SK-N-SH (cell line): ENCODE data around the gene UST. TPM values are rescaled to one million over a fixed set of nuclear protein-coding genes. Genes with fewer than 3 reads are reported as not detected.

ENCODE experiments used
- CTCF ChIA-PET: fragments of 300-600, 350-600 bp; formaldehyde crosslinking; extraction: SDS; loops from one replicate; lab custom pipeline; 2021; lab: Yijun Ruan, JAX
- POLR2A ChIA-PET: fragments of 350-600 bp; sonication (Branson Sonifier 250); formaldehyde crosslinking; extraction: SDS; loops from one replicate; lab custom pipeline; 2020; ENCODE audit warnings: antibody characterized with exemption, inconsistent platforms; lab: Yijun Ruan, JAX
- DNase-seq: peaks from one replicate; pipeline ENCODE4 v3.0.0; 2012
- H2AFZ ChIP-seq: fragments of 200-600 bp; sonication (generic); 2 replicates; pipeline ENCODE4 v1.8.1; 2016; ENCODE audit warnings: antibody characterized with exemption, mild to moderate bottlenecking, low read depth
- H3F3A ChIP-seq: fragments of 200-600 bp; sonication (generic); replicated peaks from 2 replicates; pipeline ENCODE3; 2016; ENCODE audit warnings: antibody characterized with exemption, mild to moderate bottlenecking; ENCODE audit not compliant: insufficient read depth
- H3K27ac ChIP-seq, 2 experiments: fragments of 200-500 bp in 1 of 2; fragments of 200-600 bp in 1 of 2; sonication (Bioruptor generic) in 1 of 2; sonication (generic), shearing (Covaris generic) in 1 of 2; 2 replicates each; pipeline versions ENCODE4 v1.5.1 to v1.6.1; 2014 to 2016; ENCODE audit warnings: low read depth in 2 of 2, inconsistent platforms in 1 of 2, low read length in 1 of 2, mild to moderate bottlenecking in 1 of 2, mixed read lengths in 1 of 2
- H3K27me3 ChIP-seq: fragments of 200-600 bp; sonication (generic), shearing (Covaris generic); 2 replicates; pipeline ENCODE4 v1.6.1; 2016; ENCODE audit warnings: mixed run types; ENCODE audit not compliant: insufficient read depth
- H3K36me3 ChIP-seq, 2 experiments: fragments of 200-500 bp in 1 of 2; fragments of 200-600 bp in 1 of 2; sonication (Bioruptor generic) in 1 of 2; sonication (generic) in 1 of 2; replicated peaks in 1 of 2; 2 replicates each; pipeline versions ENCODE3 to v1.5.1; 2014 to 2016; ENCODE audit warnings: low read length in 1 of 2, mild to moderate bottlenecking in 1 of 2; ENCODE audit not compliant: insufficient read depth in 2 of 2, control insufficient read depth in 1 of 2
- H3K4me1 ChIP-seq, 2 experiments: fragments of 200-500 bp in 1 of 2; fragments of 200-600 bp in 1 of 2; sonication (Bioruptor generic) in 1 of 2; sonication (generic), shearing (Covaris generic) in 1 of 2; 2 replicates each; pipeline versions ENCODE4 v1.5.1 to v1.6.1; 2014 to 2016; ENCODE audit warnings: low read depth in 1 of 2, low read length in 1 of 2, mixed run types in 1 of 2; ENCODE audit not compliant: insufficient read depth in 2 of 2, control insufficient read depth in 1 of 2
- H3K4me2 ChIP-seq: fragments of 200-600 bp; sonication (generic), shearing (Covaris generic); 2 replicates; pipeline ENCODE4 v1.6.1; 2017; ENCODE audit warnings: mixed run types
- H3K4me3 ChIP-seq, 2 experiments: fragments of 200-500 bp in 1 of 2; fragments of 200-600 bp in 1 of 2; sonication (Bioruptor generic) in 1 of 2; sonication (generic), shearing (Covaris generic) in 1 of 2; 2 replicates each; pipeline versions ENCODE4 v1.5.1 to v1.8.1; 2014 to 2016; ENCODE audit warnings: low read depth in 2 of 2, inconsistent platforms in 1 of 2, low read length in 1 of 2, mild to moderate bottlenecking in 1 of 2, mixed read lengths in 1 of 2, moderate library complexity in 1 of 2
- H3K79me2 ChIP-seq: fragments of 200-600 bp; sonication (generic); 2 replicates; pipeline ENCODE4 v1.8.1; 2017; ENCODE audit warnings: mild to moderate bottlenecking; ENCODE audit not compliant: insufficient read depth
- H3K9ac ChIP-seq: fragments of 200-600 bp; sonication (generic); 2 replicates; pipeline ENCODE4 v1.6.1; 2017; ENCODE audit warnings: mixed run types
- H3K9me2 ChIP-seq: fragments of 200-600 bp; sonication (generic); 2 replicates; pipeline ENCODE4 v1.6.1; 2017; ENCODE audit warnings: mixed run types
- H3K9me3 ChIP-seq: fragments of 200-600 bp; sonication (generic); 2 replicates; pipeline ENCODE4 v1.6.1; 2017; ENCODE audit warnings: mixed run types, mild to moderate bottlenecking, moderate library complexity
- H4K20me1 ChIP-seq: fragments of 200-600 bp; sonication (generic); 2 replicates; pipeline ENCODE4 v1.6.1; 2017; ENCODE audit warnings: mild to moderate bottlenecking, mixed run types; ENCODE audit not compliant: insufficient read depth
- CHD2 ChIP-seq: fragments of 150-350 bp; IDR thresholded peaks from 2 replicates; pipeline ENCODE4 v1.6.1; 2018; ENCODE audit warnings: low read length; ENCODE audit not compliant: partially characterized antibody
- EZH2phosphoT487 ChIP-seq: fragments of 200-600 bp; sonication (generic); IDR thresholded peaks from 2 replicates; pipeline ENCODE4 v1.6.1; 2017; ENCODE audit warnings: low read depth, mixed run types, mild to moderate bottlenecking, antibody characterized with exemption, moderate library complexity, borderline replicate concordance
- FOSL2 ChIP-seq: IDR thresholded peaks from 2 replicates; pipeline ENCODE4 v1.4.0; 2012; ENCODE audit warnings: low read depth, mild to moderate bottlenecking, moderate library complexity, borderline replicate concordance
- FOXJ3 ChIP-seq: sonication (generic); formaldehyde crosslinking; IDR thresholded peaks from 2 replicates; pipeline ENCODE4 v1.5.1; 2020; ENCODE audit warnings: mild to moderate bottlenecking, missing genetic modification reagents
- FOXM1 ChIP-seq: IDR thresholded peaks from 2 replicates; pipeline ENCODE4 v1.4.0; 2012; ENCODE audit warnings: low read depth, mild to moderate bottlenecking
- GABPA ChIP-seq: IDR thresholded peaks from 2 replicates; pipeline ENCODE4 v1.4.0; 2012; ENCODE audit warnings: low read depth, mild to moderate bottlenecking
- GATA2 ChIP-seq: sonication (generic); formaldehyde crosslinking; IDR thresholded peaks from 2 replicates; pipeline ENCODE4 v1.5.0; 2020; ENCODE audit warnings: mild to moderate bottlenecking, missing genetic modification reagents
- NFIC ChIP-seq: IDR thresholded peaks from 2 replicates; pipeline ENCODE4 v1.4.0; 2012; ENCODE audit warnings: borderline replicate concordance
- RXRA ChIP-seq: IDR thresholded peaks from 2 replicates; pipeline ENCODE4 v1.4.0; 2012; ENCODE audit warnings: low read depth, mild to moderate bottlenecking, borderline replicate concordance
- TEAD4 ChIP-seq: IDR thresholded peaks from 2 replicates; pipeline ENCODE4 v1.4.0; 2012; ENCODE audit warnings: mild to moderate bottlenecking, borderline replicate concordance; ENCODE audit not compliant: insufficient read depth
- WGBS: methylation state at CpG from one replicate; pipeline ENCODE4 v1.1.6; 2017; ENCODE audit warnings: low lambda C conversion rate; 5-methylcytosine and 5-hydroxymethylcytosine counted together
- polyA plus RNA-seq, 3 experiments: library from polyadenylated mRNA; depleted of rRNA; stranded (reverse); fragments of >200 nt; gene quantifications; 2 replicates each; pipeline ENCODE4 v1.2.3, GENCODE V29; 2012
- TF ChIP-seq, protein P1 (sequence below): fragments of 150-350 bp; IDR thresholded peaks from 2 replicates; pipeline ENCODE4 v1.6.1; 2016; ENCODE audit warnings: mild to moderate bottlenecking, low read depth, low read length

UST gene
- polyA plus RNA-seq, 1 of the 3 experiments (the other 2 are of a cell fraction), result 1.7 TPM

DNA sequence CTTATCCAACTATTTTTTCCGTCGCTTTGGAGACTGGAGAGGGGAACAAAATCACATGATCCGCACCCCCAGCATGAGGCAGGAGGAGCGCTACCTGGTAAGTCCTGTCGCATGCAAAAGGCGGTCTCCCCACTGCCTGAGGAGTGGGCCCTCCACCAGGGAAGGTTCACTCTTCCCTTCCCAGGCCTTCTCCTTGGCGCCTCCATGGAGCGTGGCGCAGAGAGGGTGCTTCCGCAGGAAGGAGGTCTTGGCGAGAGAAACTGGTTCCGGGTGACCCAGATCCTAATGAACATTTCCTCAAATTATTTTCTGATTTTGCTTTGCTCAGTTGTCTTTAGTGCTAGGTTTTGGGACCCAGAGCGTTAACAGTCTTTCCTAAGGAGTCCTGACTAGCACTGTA is 217.6 kb downstream of the UST start:
- Histone ChIP-seq H3K27ac (no peak overlapping the region), H3K36me3 (no peaks in the 10 kb centered on the region), H3K79me2 (no peaks in the 10 kb centered on the region), H2AFZ (no peak overlapping the region), H3K4me3 (no peak overlapping the region), H4K20me1 (no peaks in the 10 kb centered on the region), H3K27me3 (no peaks in the 10 kb centered on the region), H3F3A (peaks cover 5% of the 10 kb centered on the region), H3K9me2 (no peaks in the 10 kb centered on the region), H3K9ac (no peak overlapping the region), H3K9me3 (no peaks in the 10 kb centered on the region), H3K4me1 (0 out of 4 replicates have a peak, but pooled peaks cover 0 to 5% of the 10 kb centered on the region in 2 experiments), H3K4me2 (no peak overlapping the region)
- TF ChIP-seq RXRA (no peak), FOSL2 (no peak), FOXJ3 (no peak), CHD2 (no peak), TEAD4 (no peak), GABPA (no peak)
- ChIA-PET POLR2A (no interaction called here), CTCF (no interaction called here)
- 75% methylated on average over 7 of the region's 13 CpGs for WGBS
- DNase-seq, result no peak

- DNase-seq, result no peak
- H3K79me2 ChIP-seq, result no peaks in the 10 kb centered on the region
- 32% methylated on average over 9 of the region's 9 CpGs for WGBS
- H3K36me3 ChIP-seq, result no peaks in the 10 kb centered on the region
- no peak overlapping the region for H3K9ac ChIP-seq
- POLR2A ChIA-PET, result no interaction called here
- no peaks in the 10 kb centered on the region for H4K20me1 ChIP-seq
- no peaks in the 10 kb centered on the region for H3K9me2 ChIP-seq
- no peak overlapping the region for H2AFZ ChIP-seq
- CTCF ChIA-PET, result no interaction called here
- 0 out of 4 replicates have a peak, but pooled peaks cover 0 to 5% of the 10 kb centered on the region in 2 experiments for H3K4me1 ChIP-seq
- no peak overlapping the region for H3K27ac ChIP-seq
- H3K4me2 ChIP-seq, result no peak overlapping the region
- TF ChIP-seq GATA2 (no peak), EZH2phosphoT487 (no peak)
- TF ChIP-seq, protein P1, sequence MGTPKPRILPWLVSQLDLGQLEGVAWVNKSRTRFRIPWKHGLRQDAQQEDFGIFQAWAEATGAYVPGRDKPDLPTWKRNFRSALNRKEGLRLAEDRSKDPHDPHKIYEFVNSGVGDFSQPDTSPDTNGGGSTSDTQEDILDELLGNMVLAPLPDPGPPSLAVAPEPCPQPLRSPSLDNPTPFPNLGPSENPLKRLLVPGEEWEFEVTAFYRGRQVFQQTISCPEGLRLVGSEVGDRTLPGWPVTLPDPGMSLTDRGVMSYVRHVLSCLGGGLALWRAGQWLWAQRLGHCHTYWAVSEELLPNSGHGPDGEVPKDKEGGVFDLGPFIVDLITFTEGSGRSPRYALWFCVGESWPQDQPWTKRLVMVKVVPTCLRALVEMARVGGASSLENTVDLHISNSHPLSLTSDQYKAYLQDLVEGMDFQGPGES, result no peak
- no peak overlapping the region for H3K4me3 ChIP-seq
- H3F3A ChIP-seq, result peaks cover 5% of the 10 kb centered on the region
- H3K27me3 ChIP-seq, result no peaks in the 10 kb centered on the region
- H3K9me3 ChIP-seq, result no peaks in the 10 kb centered on the region
Measured at GRCh38 chr6:148965287-148965686, 218.5 kb downstream of the UST start.

DNA sequence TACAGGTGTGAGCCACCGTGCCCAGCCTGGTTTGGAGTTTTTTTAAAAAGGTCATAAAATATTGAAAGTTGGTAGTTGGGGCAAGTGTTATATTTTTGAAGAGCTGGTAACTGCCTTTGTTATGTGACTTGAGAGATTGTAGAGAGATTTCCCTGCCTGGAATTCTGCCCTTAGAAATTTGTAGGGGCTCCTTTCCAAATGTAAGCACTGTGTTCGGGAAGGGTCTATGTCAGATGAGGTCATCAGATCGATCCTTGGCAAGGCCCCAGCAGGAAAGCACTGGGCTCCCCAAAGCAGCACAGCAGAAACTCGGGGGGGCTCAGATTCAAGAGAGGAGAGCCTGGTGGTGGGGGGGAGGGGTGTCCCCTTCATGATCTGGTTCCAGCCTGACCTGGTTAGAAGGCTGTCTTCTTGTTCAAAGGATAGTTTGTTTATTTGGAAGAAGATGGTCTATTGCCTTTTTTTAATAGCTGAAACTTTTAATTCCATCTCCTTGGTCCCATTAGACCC is 220.2 kb downstream of the UST start:
- H3K9ac ChIP-seq, result no peak overlapping the region
- H3F3A ChIP-seq, result peaks cover 5% of the 10 kb centered on the region
- TF ChIP-seq FOXM1, result no peak
- TF ChIP-seq NFIC, result no peak
- TF ChIP-seq FOSL2, result no peak
- no peaks in the 10 kb centered on the region for H3K9me3 ChIP-seq
- no peak overlapping the region for H3K4me3 ChIP-seq
- H3K4me2 ChIP-seq, result no peak overlapping the region
- H3K4me1 ChIP-seq, result 0 out of 4 replicates have a peak, but pooled peaks cover 0 to 5% of the 10 kb centered on the region in 2 experiments
- no peaks in the 10 kb centered on the region; the same call in 1 of the 2 replicates for H3K27me3 ChIP-seq
- DNase-seq, result no peak
- no peaks in the 10 kb centered on the region for H3K79me2 ChIP-seq
- POLR2A ChIA-PET, result no interaction called here
- H3K27ac ChIP-seq, result no peak overlapping the region
- CTCF ChIA-PET, result no interaction called here
- no peaks in the 10 kb centered on the region for H4K20me1 ChIP-seq
- H3K36me3 ChIP-seq, result no peaks in the 10 kb centered on the region
- WGBS, result 56% methylated on average over 3 of the region's 4 CpGs
- H3K9me2 ChIP-seq, result no peaks in the 10 kb centered on the region
- H2AFZ ChIP-seq, result no peak overlapping the region
